ENCODE measurements around the gene ENAH.

Gene ENAH

GRCh38 chr1:225688345-225688744, 35.4 kb upstream of the ENAH start:
- Histone ChIP-seq H3K27ac (ENCODE audit: low read depth, low read length, poor library complexity, severe bottlenecking) (no peak overlapping the region), H2AFZ (ENCODE audit: low read length) (no peak overlapping the region), H4K20me1 (ENCODE audit: insufficient read depth, low read length) (no peaks in the 10 kb centered on the region), H3K79me2 (ENCODE audit: insufficient read depth, low read length) (no peaks in the 10 kb centered on the region), H3K36me3 (ENCODE audit: insufficient read depth, low read length) (no peaks in the 10 kb centered on the region), H3K4me3 (ENCODE audit: low read depth, low read length, poor library complexity, severe bottlenecking) (no peak overlapping the region), H3K27me3 (ENCODE audit: insufficient read depth, low read length) (no peaks in the 10 kb centered on the region; the same call in 1 of the 2 replicates), H3K9me3 (ENCODE audit: low read length) (no peaks in the 10 kb centered on the region), H3K4me2 (ENCODE audit: low read length) (no peak overlapping the region), H3F3A (ENCODE audit: insufficient read depth, low read length) (no peaks in the 10 kb centered on the region), H3K9ac (ENCODE audit: low read length) (no peak overlapping the region), H3K4me1 (ENCODE audit: insufficient read depth, low read length, severe bottlenecking) (no peaks in the 10 kb centered on the region), H3K9me2 (ENCODE audit: low read depth, low read length) (no peaks in the 10 kb centered on the region)
- no peak for TF ChIP-seq CTCF (IDR thresholded peaks at IDR 0.05; ENCODE audit: low read length)
- no peak for TF ChIP-seq EZH2 (IDR thresholded peaks at IDR 0.05; ENCODE audit: borderline replicate concordance, low read length)

GRCh38 chr1:225685476-225686176, 32.7 kb upstream of the ENAH start:
- Histone ChIP-seq H3K27me3 (ENCODE audit: insufficient read depth, low read length) (no peaks in the 10 kb centered on the region), H3K27ac (ENCODE audit: low read depth, low read length, poor library complexity, severe bottlenecking) (no peak overlapping the region), H2AFZ (ENCODE audit: low read length) (no peak overlapping the region), H3K4me3 (ENCODE audit: low read depth, low read length, poor library complexity, severe bottlenecking) (no peak overlapping the region), H3K4me2 (ENCODE audit: low read length) (no peak overlapping the region), H3K9me3 (ENCODE audit: low read length) (no peaks in the 10 kb centered on the region), H3K4me1 (ENCODE audit: insufficient read depth, low read length, severe bottlenecking) (no peaks in the 10 kb centered on the region), H4K20me1 (ENCODE audit: insufficient read depth, low read length) (no peaks in the 10 kb centered on the region), H3K9ac (ENCODE audit: low read length) (no peak overlapping the region), H3K36me3 (ENCODE audit: insufficient read depth, low read length) (no peaks in the 10 kb centered on the region), H3K79me2 (ENCODE audit: insufficient read depth, low read length) (no peaks in the 10 kb centered on the region), H3F3A (ENCODE audit: insufficient read depth, low read length) (no peaks in the 10 kb centered on the region), H3K9me2 (ENCODE audit: low read depth, low read length) (no peaks in the 10 kb centered on the region)
- no peak for TF ChIP-seq EZH2 (IDR thresholded peaks at IDR 0.05; ENCODE audit: borderline replicate concordance, low read length)
- TF ChIP-seq CTCF (IDR thresholded peaks at IDR 0.05; ENCODE audit: low read length), result no peak

- Histone ChIP-seq H3K9me2 (ENCODE audit: low read depth, low read length) (no peaks in the 10 kb centered on the region), H4K20me1 (ENCODE audit: insufficient read depth, low read length) (no peaks in the 10 kb centered on the region), H3K27ac (ENCODE audit: low read depth, low read length, poor library complexity, severe bottlenecking) (no peak overlapping the region), H3K36me3 (ENCODE audit: insufficient read depth, low read length) (no peaks in the 10 kb centered on the region), H3K4me1 (ENCODE audit: insufficient read depth, low read length, severe bottlenecking) (no peaks in the 10 kb centered on the region), H3K9me3 (ENCODE audit: low read length) (no peaks in the 10 kb centered on the region), H3F3A (ENCODE audit: insufficient read depth, low read length) (no peaks in the 10 kb centered on the region), H2AFZ (ENCODE audit: low read length) (no peak overlapping the region), H3K9ac (ENCODE audit: low read length) (no peak overlapping the region), H3K27me3 (ENCODE audit: insufficient read depth, low read length) (no peaks in the 10 kb centered on the region), H3K79me2 (ENCODE audit: insufficient read depth, low read length) (no peaks in the 10 kb centered on the region), H3K4me3 (ENCODE audit: low read depth, low read length, poor library complexity, severe bottlenecking) (no peak overlapping the region), H3K4me2 (ENCODE audit: low read length) (no peak overlapping the region)
- no peak for TF ChIP-seq CTCF (IDR thresholded peaks at IDR 0.05; ENCODE audit: low read length)
- no peak for TF ChIP-seq EZH2 (IDR thresholded peaks at IDR 0.05; ENCODE audit: borderline replicate concordance, low read length)
Measured at GRCh38 chr1:225684741-225685140, 31.8 kb upstream of the ENAH start.
